Pancreas (tissue), 10 donors: ENCODE results near the gene FSHB. TPM values are rescaled to one million over a fixed set of nuclear protein-coding genes. Genes with fewer than 3 reads are reported as not detected.
"Not testable (repeated sequence)": the region's sequence is repeated elsewhere in the genome, so short reads cannot be mapped to it uniquely, and the experiment has no call there.

Source experiments
- ATAC-seq, 4 donors: fragments of 200-7000 bp; cut with Tn5 transposase; one replicate each; pipeline versions ENCODE4 v1.8.0 to v1.9.1; 2020; ENCODE audit warnings: mild to moderate bottlenecking in 4 of 4, moderate library complexity in 4 of 4
- DNase-seq, 6 donors: peaks; one replicate each; pipeline ENCODE4 v3.0.0-alpha.2; 2020
- FAIRE-seq: peaks from 2 replicates; lab custom pipeline; 2012; peaks lifted over from hg19 to GRCh38; lab: Jason Lieb, UNC
- H3K27ac ChIP-seq, 4 donors: fragments of 200-600 bp; sonication (generic); 1 replicate in 3 of 4; 2 replicates in 1 of 4; pipeline versions ENCODE4 v1.5.0 to v1.8.0; 2020
- H3K27me3 ChIP-seq, 4 donors: fragments of 200-600 bp; one replicate each; pipeline ENCODE4 v1.8.0; 2021
- H3K36me3 ChIP-seq, 3 donors: fragments of 200-600 bp; sonication (generic) in 1 of 3; one replicate each; pipeline versions ENCODE4 v1.5.0 to v1.8.0; 2020 to 2021
- H3K4me1 ChIP-seq, 3 donors: fragments of 200-600 bp; one replicate each; pipeline ENCODE4 v1.8.0; 2021
- H3K4me3 ChIP-seq, 4 donors: fragments of 200-600 bp; sonication (generic) in 2 of 4; one replicate each; pipeline versions ENCODE4 v1.5.0 to v1.8.0; 2020 to 2021
- H3K9me3 ChIP-seq, 4 donors: fragments of 200-600 bp; one replicate each; pipeline ENCODE4 v1.8.0; 2021
- CTCF ChIP-seq, 4 donors: fragments of 200-600 bp; sonication (generic) in 3 of 4; IDR thresholded peaks; one replicate each; pipeline versions ENCODE4 v1.5.0 to v1.8.0; 2021; ENCODE audit warnings: antibody characterized with exemption in 4 of 4
- WGBS, 2 donors: extraction: QIAGEN DNeasy Blood & Tissue Kit; methylation state at CpG; one replicate each; pipeline ENCODE4 v1.1.7; 2013; 5-methylcytosine and 5-hydroxymethylcytosine counted together
- intact Hi-C, 3 donors: fragments of 100-400 bp; cut with DNase I; formaldehyde crosslinking; loops; one replicate each; pipeline versions ENCODE4 v1.11.1 to v1.14.2; 2022
- polyA plus RNA-seq, 2 donors: library from polyadenylated mRNA; stranded (reverse); fragments of 200-250 nt; gene quantifications; one replicate each; pipeline ENCODE4 v1.2.3, GENCODE V29; 2013
- total RNA-seq, 6 donors: library from RNA; stranded (reverse); fragmentation: NEBNext Ultra II Directional in 4 of 6; extraction: Animal tissue kit (Norgen Biotek cat#: 25700) in 4 of 6; gene quantifications; one replicate each; pipeline versions ENCODE4 v1.2.1 to v1.2.4, GENCODE V29; 2021 to 2023
- donor health status: healthy with polysubstance abuse.
- donor health status: DM: no; HTN: no; CAD: no; lungs with moderate emphysema.
- donor health status: DM: no; HTN: no; CAD: no.
- donor health status: control.
- donor health status: control.
- donor health status: Bipolar disorder and iron deficiency.
- donor health status: DM: yes; HTN: yes; CAD: no.
- donor health status: DM: no; HTN: no; CAD: no.
- donor health status: DM: no; HTN: no; CAD: no.
- donor health status: DM: yes; HTN: yes; CAD: no.

FSHB gene
- total and polyA plus RNA-seq, 8 donors = 0.07 TPM; not detected in 7

- Histone ChIP-seq H3K9me3 (no peaks in the 10 kb centered on the region), H3K27ac (no peak overlapping the region), H3K4me3 (no peak overlapping the region), H3K27me3 (no peaks in the 10 kb centered on the region), H3K36me3 (no peaks in the 10 kb centered on the region), H3K4me1 (no peaks in the 10 kb centered on the region)
- FAIRE-seq (no peak), ATAC-seq (no peak), DNase-seq (no peak)
- intact Hi-C loops = no loop called here
- TF ChIP-seq CTCF (IDR thresholded peaks at IDR 0.05) = no peak
- 25 to 26% methylated on average over 1 of the region's 1 CpG for WGBS, 2 donors
These were observed 31.0 kb downstream of the FSHB start for GRCh38 chr11:30261821-30262220.

- ATAC-seq, H3K9me3 ChIP-seq, H3K27me3 ChIP-seq, H3K4me1 ChIP-seq, H3K4me3 ChIP-seq, H3K36me3 ChIP-seq, FAIRE-seq, intact Hi-C loops, H3K27ac ChIP-seq: not testable (repeated sequence)
- peak in 1 of 6 donors; percentile 18 for DNase-seq
- WGBS, 2 donors = 79 to 88% methylated on average over 9 of the region's 9 CpGs
These were observed 37.8 kb downstream of the FSHB start for GRCh38 chr11:30268638-30269037.

GRCh38 chr11:30270671-30271070 lies 39.9 kb downstream of the FSHB start:
- no peak for FAIRE-seq
- Histone ChIP-seq H3K27me3 (no peaks in the 10 kb centered on the region), H3K4me3 (no peak overlapping the region), H3K36me3 (no peaks in the 10 kb centered on the region), H3K27ac (no peak overlapping the region), H3K9me3 (no peaks in the 10 kb centered on the region), H3K4me1 (no peaks in the 10 kb centered on the region)
- no peak for ATAC-seq
- no peak for DNase-seq
- TF ChIP-seq CTCF (IDR thresholded peaks at IDR 0.05) = no peak
- intact Hi-C loops = no loop called here

GRCh38 chr11:30277176-30277575 lies 46.4 kb downstream of the FSHB start:
- H3K27me3 ChIP-seq = no peaks in the 10 kb centered on the region
- H3K36me3 ChIP-seq = no peaks in the 10 kb centered on the region
- no peak for FAIRE-seq
- no peak for DNase-seq
- no peak for ATAC-seq
- H3K4me1 ChIP-seq = no peaks in the 10 kb centered on the region
- H3K9me3 ChIP-seq = no peaks in the 10 kb centered on the region
- H3K4me3 ChIP-seq = no peak overlapping the region
- H3K27ac ChIP-seq = no peak overlapping the region
- TF ChIP-seq CTCF (IDR thresholded peaks at IDR 0.05) = no peak
- intact Hi-C loops = no loop called here

- no peak overlapping the region for H3K4me3 ChIP-seq
- intact Hi-C loops = no loop called here
- no peak for ATAC-seq
- no peaks in the 10 kb centered on the region for H3K27me3 ChIP-seq
- 74 to 78% methylated on average over 2 of the region's 2 CpGs for WGBS, 2 donors
- FAIRE-seq = no peak
- no peaks in the 10 kb centered on the region for H3K9me3 ChIP-seq
- no peak for TF ChIP-seq CTCF (IDR thresholded peaks at IDR 0.05)
- H3K27ac ChIP-seq = no peak overlapping the region
- DNase-seq = no peak
- no peaks in the 10 kb centered on the region for H3K36me3 ChIP-seq
- H3K4me1 ChIP-seq = no peaks in the 10 kb centered on the region
These were observed 49.0 kb downstream of the FSHB start for GRCh38 chr11:30279796-30280195.
